Common myeloid progenitor, CD34-positive (primary cell): ENCODE data around the gene CABYR.

Experiments used
- CTCF ChIA-PET: fragments of 350-600 bp; sonication (Branson Sonifier 250); formaldehyde crosslinking; loops from one replicate; lab custom pipeline; 2021; ENCODE audit warnings: antibody characterized with exemption; lab: Charles Lee
- POLR2A ChIA-PET: fragments of 350-600 bp; sonication (Branson Sonifier 250); formaldehyde crosslinking; loops from one replicate; lab custom pipeline; 2021; ENCODE audit warnings: antibody characterized with exemption; lab: Charles Lee
- DNase-seq, 3 donors: peaks; one replicate each; pipeline versions ENCODE4 v3.0.0 to v3.0.0-alpha.2; 2013
- H3K27ac ChIP-seq, 2 experiments: 1 replicate in 1 of 2; 2 replicates in 1 of 2; pipeline ENCODE4 v1.7.0; 2013; ENCODE audit warnings: inconsistent platforms in 2 of 2, low read length in 2 of 2, mild to moderate bottlenecking in 2 of 2, low read depth in 1 of 2, moderate library complexity in 1 of 2; ENCODE audit not compliant: severe bottlenecking in 2 of 2, insufficient read depth in 1 of 2, poor library complexity in 1 of 2
- H3K27me3 ChIP-seq, 5 experiments: replicated peaks in 2 of 5; 1 replicate in 3 of 5; 2 replicates in 2 of 5; pipeline versions ENCODE4 v1.6.1 to v1.7.0; 2013; ENCODE audit warnings: low read length in 4 of 5, mild to moderate bottlenecking in 2 of 5, moderate library complexity in 2 of 5, inconsistent platforms in 1 of 5; ENCODE audit not compliant: insufficient read depth in 5 of 5, control insufficient read depth in 4 of 5
- H3K36me3 ChIP-seq, 4 experiments: 1 replicate in 2 of 4; 2 replicates in 2 of 4; pipeline versions ENCODE4 v1.6.1 to v1.7.0; 2013; ENCODE audit warnings: low read length in 3 of 4, control low read depth in 1 of 4, mild to moderate bottlenecking in 1 of 4; ENCODE audit not compliant: control insufficient read depth in 4 of 4, insufficient read depth in 4 of 4
- H3K4me1 ChIP-seq, 4 experiments: 1 replicate in 3 of 4; 2 replicates in 1 of 4; pipeline versions ENCODE4 v1.6.1 to v1.7.1; 2013; ENCODE audit warnings: low read length in 3 of 4, mild to moderate bottlenecking in 3 of 4, control low read depth in 1 of 4, inconsistent platforms in 1 of 4, moderate library complexity in 1 of 4; ENCODE audit not compliant: control insufficient read depth in 4 of 4, insufficient read depth in 4 of 4; ENCODE audit errors: control extremely low read depth in 1 of 4
- H3K4me3 ChIP-seq, 7 experiments: 1 replicate in 4 of 7; 2 replicates in 3 of 7; pipeline versions ENCODE4 v1.5.1 to v1.7.0; 2013; ENCODE audit warnings: mild to moderate bottlenecking in 7 of 7, low read length in 6 of 7, moderate library complexity in 6 of 7, inconsistent platforms in 2 of 7, low read depth in 2 of 7, control low read depth in 1 of 7; ENCODE audit not compliant: insufficient read depth in 4 of 7, control insufficient read depth in 1 of 7; ENCODE audit errors: extremely low read depth in 1 of 7
- H3K9me3 ChIP-seq, 5 experiments: 1 replicate in 4 of 5; 2 replicates in 1 of 5; pipeline versions ENCODE4 v1.6.1 to v1.7.1; 2013; ENCODE audit warnings: low read length in 4 of 5, mild to moderate bottlenecking in 2 of 5, inconsistent platforms in 1 of 5, low read depth in 1 of 5, moderate library complexity in 1 of 5; ENCODE audit not compliant: control insufficient read depth in 4 of 5, insufficient read depth in 2 of 5; ENCODE audit errors: control extremely low read depth in 1 of 5
- WGBS: methylation state at CpG from one replicate; pipeline ENCODE4 v1.1.5; 2013; ENCODE audit not compliant: insufficient coverage; 5-methylcytosine and 5-hydroxymethylcytosine counted together

CABYR gene

GRCh38 chr18:24114924-24115549, 23.8 kb upstream of the CABYR start:
- POLR2A ChIA-PET, result interaction anchor here (1.3 kb wide), 1 partner anchor 100 kb away, joined by 3 read pairs; the partner anchor contains the start of gene TTC39C
- DNase-seq, result no peak

DNA sequence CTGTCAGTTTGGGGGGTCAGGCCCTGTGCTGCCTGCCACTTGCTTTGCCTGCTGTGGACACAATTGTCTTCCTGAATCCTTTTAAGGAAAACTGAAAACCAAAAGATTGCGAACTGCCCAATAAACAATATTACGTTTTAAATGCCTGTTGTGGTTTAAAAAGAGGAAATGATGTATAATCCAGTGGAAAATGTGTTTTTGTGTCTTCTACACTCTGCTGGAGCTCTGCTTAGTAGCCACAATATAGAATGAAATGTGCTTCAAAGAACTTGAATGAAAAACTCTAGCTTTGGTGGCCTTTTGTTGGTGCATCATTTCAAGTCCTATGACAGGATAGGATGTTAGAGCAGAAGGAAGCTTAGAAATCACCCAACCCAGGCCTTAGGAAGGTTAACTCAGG, 23.2 kb upstream of the CABYR start:
- ChIA-PET POLR2A (no interaction called here), CTCF (interaction anchor here (4.1 kb wide), 1 partner anchor 292 kb away, joined by 17 read pairs; no protein-coding TSS in a partner anchor)
- no peaks in the 10 kb centered on the region for H3K27me3 ChIP-seq
- 0% methylated on average over 1 of the region's 2 CpGs for WGBS
- peaks cover 8 to 15% (median 10%) of the 10 kb centered on the region in 4 experiments for H3K4me1 ChIP-seq
- H3K4me3 ChIP-seq, result no peak overlapping the region
- no peak overlapping the region for H3K27ac ChIP-seq
- DNase-seq, result peak in 2 of 3 donors; percentile 48 to 55
- peaks cover 0 to 15% (median 9%) of the 10 kb centered on the region in 4 experiments for H3K36me3 ChIP-seq
- H3K9me3 ChIP-seq, result no peaks in the 10 kb centered on the region

More at GRCh38 chr18:24114924-24115549, 23.8 kb upstream of the CABYR start:
- Histone ChIP-seq H3K4me3 (no peak overlapping the region), H3K4me1 (peaks cover 8 to 15% (median 10%) of the 10 kb centered on the region in 4 experiments), H3K9me3 (no peaks in the 10 kb centered on the region), H3K36me3 (peaks cover 0 to 13% (median 9%) of the 10 kb centered on the region in 4 experiments), H3K27me3 (no peaks in the 10 kb centered on the region), H3K27ac (no peak overlapping the region)
- CTCF ChIA-PET, result interaction anchor here (4.1 kb wide), 1 partner anchor 291 kb away, joined by 17 read pairs; no protein-coding TSS in a partner anchor
- 100% methylated on average over 1 of the region's 4 CpGs for WGBS

- Histone ChIP-seq H3K4me3 (no peak overlapping the region), H3K36me3 (peaks cover 0 to 28% (median 13%) of the 10 kb centered on the region in 4 experiments), H3K27me3 (no peaks in the 10 kb centered on the region), H3K4me1 (peaks cover 8 to 15% (median 10%) of the 10 kb centered on the region in 4 experiments), H3K9me3 (no peaks in the 10 kb centered on the region), H3K27ac (no peak overlapping the region)
- ChIA-PET POLR2A (no interaction called here), CTCF (interaction anchor here (0.6 to 4.1 kb wide), 11 partner anchors 12 to 304 kb away, joined by 3 to 17 read pairs (median 3); no protein-coding TSS in a partner anchor)
- DNase-seq, result peak; percentile 78 to 90 (median 83)
- 100% methylated on average over 1 of the region's 8 CpGs for WGBS
These were observed 19.9 kb upstream of the CABYR start for GRCh38 chr18:24118750-24119577.

DNA sequence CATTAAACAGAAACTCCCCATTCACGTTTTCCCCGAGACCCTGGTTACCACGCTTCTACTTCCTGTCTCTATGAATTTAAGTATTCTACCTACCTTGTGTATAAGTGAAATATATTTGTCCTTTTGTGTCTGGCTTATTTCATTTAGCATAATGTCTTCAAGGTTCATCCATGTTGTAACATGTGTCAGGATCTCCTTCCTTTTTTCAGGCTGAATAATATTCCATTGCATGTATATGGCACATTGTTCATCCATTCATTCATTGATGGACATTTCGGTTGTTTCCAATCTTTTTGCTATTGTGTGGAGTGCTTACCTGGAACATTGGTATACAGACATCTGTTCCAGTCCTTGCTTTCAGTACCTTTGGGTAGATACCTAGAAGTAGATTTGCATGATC, 18.2 kb upstream of the CABYR start:
- 100% methylated on average over 1 of the region's 4 CpGs for WGBS
- ChIA-PET POLR2A (no interaction called here), CTCF (interaction anchor here (1.1 to 2.0 kb wide), 3 partner anchors 105 to 306 kb away, joined by 3 to 9 read pairs (median 4); no protein-coding TSS in a partner anchor)
- no peaks in the 10 kb centered on the region for H3K27me3 ChIP-seq
- no peak for DNase-seq
- no peak overlapping the region for H3K4me3 ChIP-seq
- H3K9me3 ChIP-seq, result no peaks in the 10 kb centered on the region
- peaks cover 0 to 28% (median 20%) of the 10 kb centered on the region in 4 experiments for H3K36me3 ChIP-seq
- no peak overlapping the region for H3K27ac ChIP-seq
- H3K4me1 ChIP-seq, result peaks cover 4 to 7% (median 6%) of the 10 kb centered on the region in 4 experiments

GRCh38 chr18:24121625-24122024, 17.2 kb upstream of the CABYR start:
- peaks cover 0 to 28% (median 21%) of the 10 kb centered on the region in 4 experiments for H3K36me3 ChIP-seq
- POLR2A ChIA-PET, result no interaction called here

GRCh38 chr18:24126155-24126961, 12.5 kb upstream of the CABYR start:
- Histone ChIP-seq H3K4me1 (no peaks in the 10 kb centered on the region), H3K27ac (no peak overlapping the region), H3K9me3 (no peaks in the 10 kb centered on the region), H3K36me3 (peaks cover 0 to 48% (median 27%) of the 10 kb centered on the region in 4 experiments), H3K27me3 (no peaks in the 10 kb centered on the region), H3K4me3 (no peak overlapping the region)
- POLR2A ChIA-PET, result no interaction called here
- CTCF ChIA-PET, result no interaction called here
- no peak for DNase-seq
- WGBS, result 92% methylated on average over 2 of the region's 3 CpGs

More at GRCh38 chr18:24121625-24122024, 17.2 kb upstream of the CABYR start:
- H3K9me3 ChIP-seq, result no peaks in the 10 kb centered on the region
- CTCF ChIA-PET, result no interaction called here
- 100% methylated on average over 1 of the region's 2 CpGs for WGBS
- H3K27ac ChIP-seq, result no peak overlapping the region
- no peak overlapping the region for H3K4me3 ChIP-seq
- H3K4me1 ChIP-seq, result no peaks in the 10 kb centered on the region
- no peaks in the 10 kb centered on the region for H3K27me3 ChIP-seq
- DNase-seq, result no peak
